H1 (cell line): Measurements from ENCODE around the gene PI4KA. TPM values are rescaled to one million over a fixed set of nuclear protein-coding genes. Genes with fewer than 3 reads are reported as not detected.

Experiments
- CTCF ChIA-PET: fragments of 300-600 bp; sonication (Branson Sonifier 250); formaldehyde crosslinking; loops from one replicate; lab custom pipeline; 2021; ENCODE audit not compliant: partially characterized antibody; lab: Charles Lee
- POLR2A ChIA-PET: fragments of 300-600 bp; sonication (Branson Sonifier 250); formaldehyde crosslinking; loops from one replicate; lab custom pipeline; 2021; ENCODE audit warnings: inconsistent platforms; ENCODE audit not compliant: partially characterized antibody; lab: Charles Lee
- DNase-seq, 2 experiments: peaks; one replicate each; pipeline versions ENCODE4 v3.0.0 to v3.0.0-alpha.2; 2010 to 2022; ENCODE audit warnings: low spot score in 2 of 2, low read depth in 1 of 2, mixed read lengths in 1 of 2
- FAIRE-seq: peaks from 2 replicates; lab custom pipeline; 2011; peaks lifted over from hg19 to GRCh38; lab: Jason Lieb, UNC
- H2AFZ ChIP-seq: 2 replicates; pipeline ENCODE4 v1.8.1; 2012; ENCODE audit warnings: low read length, inconsistent platforms
- H2AK5ac ChIP-seq: 2 replicates; pipeline ENCODE4 v1.6.1; 2013; ENCODE audit warnings: low read depth, low read length
- H2BK120ac ChIP-seq: replicated peaks from 2 replicates; pipeline ENCODE3; 2013; ENCODE audit warnings: low read depth, low read length, inconsistent platforms
- H2BK12ac ChIP-seq: 2 replicates; pipeline ENCODE4 v1.6.1; 2013; ENCODE audit warnings: low read depth, low read length
- H2BK15ac ChIP-seq: 2 replicates; pipeline ENCODE4 v1.6.1; 2013; ENCODE audit warnings: low read length
- H2BK20ac ChIP-seq: 2 replicates; pipeline ENCODE4 v1.6.1; 2013; ENCODE audit warnings: low read length
- H2BK5ac ChIP-seq: 2 replicates; pipeline ENCODE4 v1.6.1; 2013; ENCODE audit warnings: low read depth, low read length
- H3K14ac ChIP-seq: 2 replicates; pipeline ENCODE4 v1.6.1; 2013; ENCODE audit warnings: inconsistent platforms; ENCODE audit not compliant: insufficient read length
- H3K18ac ChIP-seq: 2 replicates; pipeline ENCODE4 v1.6.1; 2013; ENCODE audit warnings: low read length; ENCODE audit errors: extremely low read depth
- H3K23ac ChIP-seq: 2 replicates; pipeline ENCODE4 v1.6.1; 2013; ENCODE audit warnings: inconsistent platforms; ENCODE audit not compliant: insufficient read length
- H3K23me2 ChIP-seq: 2 replicates; pipeline ENCODE4 v1.6.1; 2013; ENCODE audit warnings: low read depth, low read length
- H3K27ac ChIP-seq: 2 replicates; pipeline ENCODE4 v1.6.1; 2011; ENCODE audit warnings: low read depth, low read length, inconsistent platforms
- H3K27me3 ChIP-seq, 4 experiments: replicated peaks in 1 of 4; 1 replicate in 1 of 4; 2 replicates in 3 of 4; pipeline versions ENCODE4 v1.6.1 to v1.8.1; 2011 to 2013; ENCODE audit warnings: low read length in 3 of 4, mild to moderate bottlenecking in 3 of 4, inconsistent platforms in 2 of 4, mixed read lengths in 2 of 4, moderate library complexity in 1 of 4; ENCODE audit not compliant: control insufficient read depth in 3 of 4, insufficient read depth in 3 of 4; ENCODE audit errors: extremely low read depth in 1 of 4
- H3K36me3 ChIP-seq, 4 experiments: 2 replicates each; pipeline versions ENCODE4 v1.6.1 to v1.8.1; 2011 to 2013; ENCODE audit warnings: mild to moderate bottlenecking in 4 of 4, low read length in 3 of 4, moderate library complexity in 2 of 4, control low read depth in 1 of 4, inconsistent platforms in 1 of 4; ENCODE audit not compliant: insufficient read depth in 4 of 4, control insufficient read depth in 2 of 4
- H3K4ac ChIP-seq: replicated peaks from 2 replicates; pipeline ENCODE3; 2013; ENCODE audit warnings: low read length, low read depth, mixed read lengths, inconsistent platforms; ENCODE audit not compliant: insufficient read length
- H3K4me1 ChIP-seq, 4 experiments: replicated peaks in 1 of 4; 1 replicate in 1 of 4; 2 replicates in 3 of 4; pipeline versions ENCODE4 v1.6.1 to v1.8.1; 2011 to 2013; ENCODE audit warnings: low read length in 3 of 4, inconsistent platforms in 2 of 4, mixed read lengths in 1 of 4; ENCODE audit not compliant: insufficient read depth in 4 of 4, control insufficient read depth in 3 of 4
- H3K4me2 ChIP-seq, 2 experiments: 2 replicates each; pipeline versions ENCODE4 v1.6.1 to v1.8.1; 2011 to 2013; ENCODE audit warnings: low read depth in 2 of 2, low read length in 2 of 2, control low read depth in 1 of 2, inconsistent platforms in 1 of 2, mild to moderate bottlenecking in 1 of 2; ENCODE audit not compliant: insufficient read depth in 1 of 2
- H3K4me3 ChIP-seq, 4 experiments: fragments of 200-600, 300-600 bp in 1 of 4; sonication (generic), shearing (Covaris generic), sonication (Bioruptor Twin) in 1 of 4; 2 replicates each; pipeline versions ENCODE4 v1.5.1 to v1.8.1; 2011 to 2016; ENCODE audit warnings: low read length in 4 of 4, low read depth in 3 of 4, control low read depth in 2 of 4, inconsistent platforms in 2 of 4, mild to moderate bottlenecking in 2 of 4, mixed read lengths in 1 of 4, moderate library complexity in 1 of 4; ENCODE audit not compliant: insufficient read depth in 2 of 4; ENCODE audit errors: extremely low read depth in 1 of 4
- H3K56ac ChIP-seq: replicated peaks from 2 replicates; pipeline ENCODE3; 2013; ENCODE audit warnings: low read depth, mild to moderate bottlenecking, mixed read lengths, low read length, inconsistent platforms; ENCODE audit not compliant: insufficient read length
- H3K79me1 ChIP-seq: 2 replicates; pipeline ENCODE4 v1.6.1; 2013; ENCODE audit warnings: low read depth, low read length, control low read depth
- H3K79me2 ChIP-seq, 2 experiments: 2 replicates each; pipeline versions ENCODE4 v1.6.1 to v1.8.1; 2012 to 2013; ENCODE audit warnings: low read length in 2 of 2, mild to moderate bottlenecking in 2 of 2, inconsistent platforms in 1 of 2; ENCODE audit not compliant: insufficient read depth in 2 of 2, control insufficient read depth in 1 of 2
- H3K9ac ChIP-seq, 4 experiments: replicated peaks in 1 of 4; 1 replicate in 1 of 4; 2 replicates in 3 of 4; pipeline versions ENCODE4 v1.6.1 to v1.8.1; 2011 to 2013; ENCODE audit warnings: low read depth in 3 of 4, low read length in 3 of 4, control low read depth in 2 of 4, mild to moderate bottlenecking in 2 of 4, moderate library complexity in 2 of 4, inconsistent platforms in 1 of 4; ENCODE audit errors: extremely low read depth in 1 of 4
- H3K9me3 ChIP-seq, 2 experiments: 2 replicates each; pipeline versions ENCODE4 v1.6.1 to v1.8.1; 2012 to 2013; ENCODE audit warnings: mild to moderate bottlenecking in 2 of 2, moderate library complexity in 2 of 2, control low read depth in 1 of 2, inconsistent platforms in 1 of 2, low read depth in 1 of 2, low read length in 1 of 2, mixed read lengths in 1 of 2; ENCODE audit not compliant: insufficient read depth in 2 of 2
- H4K20me1 ChIP-seq, 2 experiments: replicated peaks in 1 of 2; 2 replicates each; pipeline versions ENCODE3 to v1.8.1; 2011 to 2013; ENCODE audit warnings: inconsistent platforms in 2 of 2, low read length in 2 of 2, mild to moderate bottlenecking in 1 of 2; ENCODE audit not compliant: insufficient read depth in 2 of 2, control insufficient read depth in 1 of 2
- H4K5ac ChIP-seq: 2 replicates; pipeline ENCODE4 v1.6.1; 2013; ENCODE audit warnings: low read length, low read depth, mixed read lengths, inconsistent platforms; ENCODE audit not compliant: insufficient read length
- H4K8ac ChIP-seq: 2 replicates; pipeline ENCODE4 v1.8.0; 2013; ENCODE audit warnings: mild to moderate bottlenecking, moderate library complexity, low read length, inconsistent platforms; ENCODE audit not compliant: insufficient read depth; ENCODE audit errors: extremely low read depth
- H4K91ac ChIP-seq: replicated peaks from 2 replicates; pipeline ENCODE3; 2013; ENCODE audit warnings: low read length, mixed read lengths, inconsistent platforms; ENCODE audit not compliant: insufficient read length
- CEBPB ChIP-seq: IDR thresholded peaks from 2 replicates; pipeline ENCODE4 v1.6.1; 2012; ENCODE audit warnings: low read depth, low read length
- CHD1 ChIP-seq: IDR thresholded peaks from 2 replicates; pipeline ENCODE4 v1.6.1; 2012; ENCODE audit warnings: low read depth, low read length, improper control_type of control experiment
- EGR1 ChIP-seq: IDR thresholded peaks from 2 replicates; pipeline ENCODE4 v1.6.1; 2011; ENCODE audit warnings: low read depth, low read length, borderline replicate concordance
- FOSL1 ChIP-seq: IDR thresholded peaks from 2 replicates; pipeline ENCODE4 v1.6.1; 2011; ENCODE audit warnings: mild to moderate bottlenecking, low read depth, low read length, moderate library complexity; ENCODE audit not compliant: insufficient read depth
- NRF1 ChIP-seq: IDR thresholded peaks from 2 replicates; pipeline ENCODE4 v1.6.1; 2011; ENCODE audit warnings: mild to moderate bottlenecking, low read depth, low read length, improper control_type of control experiment
- RBBP5 ChIP-seq: IDR thresholded peaks from 2 replicates; pipeline ENCODE4 v1.7.1; 2012; ENCODE audit warnings: low read depth, mild to moderate bottlenecking, inconsistent platforms, low read length, moderate library complexity, borderline replicate concordance
- SIX5 ChIP-seq: IDR thresholded peaks from 2 replicates; pipeline ENCODE4 v1.6.1; 2011; ENCODE audit warnings: mild to moderate bottlenecking, low read depth, low read length
- SUZ12 ChIP-seq: fragments of 200-600 bp; sonication (generic); IDR thresholded peaks from 2 replicates; pipeline ENCODE4 v1.6.1; 2012; ENCODE audit warnings: mild to moderate bottlenecking, inconsistent platforms, low read length, moderate library complexity, mixed read lengths
- TEAD4 ChIP-seq: IDR thresholded peaks from 2 replicates; pipeline ENCODE4 v1.6.1; 2012; ENCODE audit warnings: low read depth, low read length, inconsistent platforms, mixed read lengths
- YY1 ChIP-seq: IDR thresholded peaks from 2 replicates; pipeline ENCODE4 v1.6.1; 2011; ENCODE audit warnings: low read depth, mild to moderate bottlenecking, low read length
- WGBS, 2 experiments: shearing (Covaris generic) in 1 of 2; methylation state at CpG; one replicate each; pipeline versions ENCODE4 v1.1.6 to v1.1.7; 2013 to 2015; ENCODE audit warnings: low lambda C conversion rate in 2 of 2, mixed read lengths in 2 of 2, inconsistent platforms in 1 of 2, low coverage in 1 of 2, missing lambda C conversion rate in 1 of 2; ENCODE audit not compliant: insufficient replicate concordance in 2 of 2, insufficient coverage in 1 of 2, insufficient read length in 1 of 2; ENCODE audit errors: extremely low coverage in 1 of 2, missing lambda C conversion rate in 1 of 2; 5-methylcytosine and 5-hydroxymethylcytosine counted together
- polyA plus RNA-seq, 7 experiments: library from polyadenylated mRNA; depleted of rRNA in 3 of 7; stranded (reverse) in 5 of 7; unstranded in 2 of 7; fragments of >200 nt in 5 of 7; fragments of 200-250 nt in 2 of 7; gene quantifications; 1 replicate in 5 of 7; 2 replicates in 1 of 7; 4 replicates in 1 of 7; pipeline versions ENCODE4 v1.2.1 to v1.2.3, GENCODE V29; 2011 to 2013; ENCODE audit warnings: missing spikeins in 2 of 7, mixed read lengths in 2 of 7
- total RNA-seq: library from RNA; stranded (reverse); fragmentation: NEBNext Ultra II Directional; extraction: Animal tissue kit (Norgen Biotek cat#: 25700); gene quantifications from 2 replicates; pipeline ENCODE4 v1.2.1, GENCODE V29; 2021
- TF ChIP-seq, protein P1 (sequence below): IDR thresholded peaks from 2 replicates; pipeline ENCODE4 v1.6.1; 2011; ENCODE audit warnings: low read depth, mild to moderate bottlenecking, low read length; ENCODE audit not compliant: insufficient read depth

PI4KA gene
- total and polyA plus RNA-seq, 2 of the 8 experiments (the other 6 are each of a cell fraction or from before 2014, with no cell fraction given): 22.5 to 37.7 TPM

DNA sequence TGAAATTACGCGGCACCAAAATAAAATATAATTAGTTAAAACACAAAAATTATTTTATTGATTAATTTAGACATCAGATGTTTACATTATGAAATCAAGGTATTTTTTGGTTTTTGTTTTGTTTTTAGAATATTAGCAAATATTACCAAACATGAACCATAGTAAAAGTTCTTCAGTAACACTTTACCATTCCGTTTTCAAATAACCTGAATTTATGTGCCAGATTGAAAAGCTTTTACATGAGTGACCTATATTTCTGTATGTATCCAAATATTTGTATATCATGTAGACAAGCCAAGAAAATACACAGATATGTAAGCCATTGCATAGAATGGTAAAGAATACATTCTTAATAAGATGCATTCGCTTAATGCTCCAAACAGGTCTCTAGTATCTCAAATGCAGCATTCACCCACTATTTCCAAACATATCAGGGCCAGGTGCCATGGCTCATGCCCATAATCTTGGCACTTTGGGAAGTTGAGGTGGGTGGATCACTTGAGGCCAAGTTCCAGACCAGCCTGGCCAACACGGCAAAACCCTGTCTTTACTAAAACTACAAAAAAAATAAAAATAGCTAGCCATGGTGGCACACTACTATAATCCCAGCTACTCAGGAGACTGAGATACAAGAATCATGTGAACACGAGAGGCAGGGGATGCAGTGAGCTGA, 187.1 kb downstream of the PI4KA start:
- no peak overlapping the region for H3K27ac ChIP-seq
- FAIRE-seq (no peak), DNase-seq (peak in 1 of 2 experiments; percentile 16)
- H2BK120ac ChIP-seq: no peak overlapping the region
- no peak overlapping the region for H3K4me3 ChIP-seq
- no peaks in the 10 kb centered on the region for H3K27me3 ChIP-seq
- H2BK15ac ChIP-seq: no peak overlapping the region
- H3K4ac ChIP-seq: no peak overlapping the region
- H2AFZ ChIP-seq: no peak overlapping the region
- H3K56ac ChIP-seq: no peak overlapping the region
- H2BK12ac ChIP-seq: no peak overlapping the region
- H4K20me1 ChIP-seq: no peaks in the 10 kb centered on the region
- H4K91ac ChIP-seq: no peak overlapping the region
- H3K9ac ChIP-seq: no peak overlapping the region
- H3K9me3 ChIP-seq: no peaks in the 10 kb centered on the region
- POLR2A ChIA-PET: no interaction called here
- no peak overlapping the region for H4K5ac ChIP-seq
- H3K4me1 ChIP-seq: no peaks in the 10 kb centered on the region
- H3K23me2 ChIP-seq: no peaks in the 10 kb centered on the region
- no peak overlapping the region for H3K14ac ChIP-seq
- H3K4me2 ChIP-seq: no peak overlapping the region
- no peaks in the 10 kb centered on the region for H3K36me3 ChIP-seq
- no peak overlapping the region for H3K18ac ChIP-seq
- H4K8ac ChIP-seq: no peak overlapping the region
- CTCF ChIA-PET: interaction anchor here (0.6 to 1.4 kb wide), 4 partner anchors 32 to 1492 kb away, joined by 3 to 4 read pairs (median 3); no protein-coding TSS in a partner anchor
- no peaks in the 10 kb centered on the region for H3K79me1 ChIP-seq
- no peak overlapping the region for H2BK20ac ChIP-seq
- H3K23ac ChIP-seq: no peak overlapping the region
- WGBS, 2 experiments: 77% methylated on average over 6 of the region's 6 CpGs; no CpG with 5 or more reads in 1 of the 2 experiments
- H2AK5ac ChIP-seq: no peak overlapping the region
- H2BK5ac ChIP-seq: no peak overlapping the region
- TF ChIP-seq YY1 (no peak), EGR1 (no peak), SIX5 (no peak), RBBP5 (no peak), FOSL1 (no peak), TEAD4 (no peak), NRF1 (no peak), SUZ12 (no peak), CEBPB (no peak), CHD1 (no peak)
- TF ChIP-seq, protein P1, sequence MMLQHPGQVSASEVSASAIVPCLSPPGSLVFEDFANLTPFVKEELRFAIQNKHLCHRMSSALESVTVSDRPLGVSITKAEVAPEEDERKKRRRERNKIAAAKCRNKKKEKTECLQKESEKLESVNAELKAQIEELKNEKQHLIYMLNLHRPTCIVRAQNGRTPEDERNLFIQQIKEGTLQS: no peak
- TF ChIP-seq, all 59 proteins: peak for 0
- no peaks in the 10 kb centered on the region for H3K79me2 ChIP-seq
